Right lobe of liver (tissue), 6 donors: Measurements from ENCODE around the gene TMEM38B. TPM values are rescaled to one million over a fixed set of nuclear protein-coding genes. Genes with fewer than 3 reads are reported as not detected.
"Not testable (repeated sequence)": the region's sequence is repeated elsewhere in the genome, so short reads cannot be mapped to it uniquely, and the experiment has no call there.

Source experiments
- ATAC-seq, 4 donors: fragments of 200-7000 bp; cut with Tn5 transposase; one replicate each; pipeline ENCODE4 v1.9.1; 2020; ENCODE audit warnings: mild to moderate bottlenecking in 4 of 4, moderate library complexity in 4 of 4
- DNase-seq, 3 donors: peaks; one replicate each; pipeline ENCODE4 v3.0.0-alpha.2; 2020
- H3K27ac ChIP-seq, 3 donors: fragments of 200-600 bp; one replicate each; pipeline ENCODE4 v1.8.0; 2022
- H3K27me3 ChIP-seq, 2 donors: fragments of 200-600 bp; one replicate each; pipeline ENCODE4 v1.8.0; 2022
- H3K36me3 ChIP-seq, 4 donors: fragments of 200-600 bp; sonication (generic) in 1 of 4; one replicate each; pipeline versions ENCODE4 v1.5.1 to v1.8.0; 2017 to 2022; ENCODE audit warnings: control low read depth in 1 of 4
- H3K4me1 ChIP-seq, 4 donors: fragments of 200-600 bp; sonication (generic) in 1 of 4; one replicate each; pipeline versions ENCODE4 v1.5.1 to v1.8.0; 2017 to 2022; ENCODE audit warnings: control low read depth in 1 of 4
- H3K4me3 ChIP-seq, 3 donors: fragments of 200-600 bp; one replicate each; pipeline ENCODE4 v1.8.0; 2022
- H3K9me3 ChIP-seq, 4 donors: fragments of 200-600 bp; sonication (generic) in 1 of 4; one replicate each; pipeline versions ENCODE4 v1.5.1 to v1.8.0; 2017 to 2022; ENCODE audit warnings: control low read depth in 1 of 4
- POLR2A ChIP-seq: fragments of 450-650 bp; IDR thresholded peaks from one replicate; pipeline ENCODE4 v1.6.1; 2017; ENCODE audit warnings: antibody characterized with exemption, mild to moderate bottlenecking
- WGBS: methylation state at CpG from one replicate; pipeline ENCODE4 v1.1.6; 2018; ENCODE audit warnings: low coverage, low lambda C conversion rate; ENCODE audit not compliant: insufficient coverage; ENCODE audit errors: missing lambda C conversion rate; 5-methylcytosine and 5-hydroxymethylcytosine counted together
- intact Hi-C, 2 donors: fragments of 100-400 bp; cut with DNase I; formaldehyde crosslinking; loops; one replicate each; pipeline versions ENCODE4 v1.11.2 to v1.14.1; 2022
- total RNA-seq, 6 experiments: library from RNA; depleted of rRNA in 2 of 6; stranded (reverse); fragments of >200 nt in 2 of 6; fragmentation: NEBNext Ultra II Directional in 3 of 6; extraction: Animal tissue kit (Norgen Biotek cat#: 25700) in 3 of 6; gene quantifications; one replicate each; pipeline versions ENCODE4 v1.1.0 to v1.2.4, GENCODE V29; 2016 to 2023
- TF ChIP-seq, protein P1 (sequence below), 4 donors: fragments of 200-600 bp in 3 of 4; fragments of 450-650 bp in 1 of 4; IDR thresholded peaks; one replicate each; pipeline versions ENCODE4 v1.5.1 to v1.8.0; 2016 to 2022; ENCODE audit warnings: antibody characterized with exemption in 4 of 4, mild to moderate bottlenecking in 2 of 4
- donor health status: DM: no; HTN: yes; CAD: no.
- donor health status: DM: no; HTN: no; CAD: no.
- donor health status: DM: no; HTN: no; CAD: no.
- donor health status: DM: no; HTN: yes; CAD: no.
- donor health status: DM: no; HTN: yes; CAD: no.

TMEM38B gene
- total RNA-seq, 6 experiments from 2014 or later, result 9.5 to 16.9 (median 11.9) TPM

- Histone ChIP-seq H3K4me3 (no peak overlapping the region), H3K27ac (no peak overlapping the region), H3K9me3 (peaks cover 0 to 5% (median 0%) of the 10 kb centered on the region in 4 donors), H3K36me3 (peaks cover 0 to 3% (median 0%) of the 10 kb centered on the region in 4 donors), H3K27me3 (no peaks in the 10 kb centered on the region), H3K4me1 (no peaks in the 10 kb centered on the region)
- intact Hi-C loops, result no loop called here
- DNase-seq (no peak), ATAC-seq (no peak)
- TF ChIP-seq, protein P1, sequence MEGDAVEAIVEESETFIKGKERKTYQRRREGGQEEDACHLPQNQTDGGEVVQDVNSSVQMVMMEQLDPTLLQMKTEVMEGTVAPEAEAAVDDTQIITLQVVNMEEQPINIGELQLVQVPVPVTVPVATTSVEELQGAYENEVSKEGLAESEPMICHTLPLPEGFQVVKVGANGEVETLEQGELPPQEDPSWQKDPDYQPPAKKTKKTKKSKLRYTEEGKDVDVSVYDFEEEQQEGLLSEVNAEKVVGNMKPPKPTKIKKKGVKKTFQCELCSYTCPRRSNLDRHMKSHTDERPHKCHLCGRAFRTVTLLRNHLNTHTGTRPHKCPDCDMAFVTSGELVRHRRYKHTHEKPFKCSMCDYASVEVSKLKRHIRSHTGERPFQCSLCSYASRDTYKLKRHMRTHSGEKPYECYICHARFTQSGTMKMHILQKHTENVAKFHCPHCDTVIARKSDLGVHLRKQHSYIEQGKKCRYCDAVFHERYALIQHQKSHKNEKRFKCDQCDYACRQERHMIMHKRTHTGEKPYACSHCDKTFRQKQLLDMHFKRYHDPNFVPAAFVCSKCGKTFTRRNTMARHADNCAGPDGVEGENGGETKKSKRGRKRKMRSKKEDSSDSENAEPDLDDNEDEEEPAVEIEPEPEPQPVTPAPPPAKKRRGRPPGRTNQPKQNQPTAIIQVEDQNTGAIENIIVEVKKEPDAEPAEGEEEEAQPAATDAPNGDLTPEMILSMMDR (IDR thresholded peaks at IDR 0.05), result no peak
- TF ChIP-seq POLR2A, result no peak
- 100% methylated on average over 1 of the region's 4 CpGs for WGBS
Observed at GRCh38 chr9:105751761-105752160, 57.4 kb downstream of the TMEM38B start.

GRCh38 chr9:105757496-105758251, 63.3 kb downstream of the TMEM38B start:
- Histone ChIP-seq H3K9me3 (peaks cover 0 to 5% (median 0%) of the 10 kb centered on the region in 4 donors), H3K4me3 (no peak overlapping the region), H3K36me3 (no peaks in the 10 kb centered on the region), H3K27me3 (no peaks in the 10 kb centered on the region), H3K27ac (no peak overlapping the region), H3K4me1 (no peaks in the 10 kb centered on the region)
- intact Hi-C loops, result no loop called here
- WGBS, result 85% methylated on average over 7 of the region's 12 CpGs
- ATAC-seq (no peak), DNase-seq (no peak)
- TF ChIP-seq POLR2A, result no peak
- TF ChIP-seq, protein P1 (IDR thresholded peaks at IDR 0.05), result no peak

DNA sequence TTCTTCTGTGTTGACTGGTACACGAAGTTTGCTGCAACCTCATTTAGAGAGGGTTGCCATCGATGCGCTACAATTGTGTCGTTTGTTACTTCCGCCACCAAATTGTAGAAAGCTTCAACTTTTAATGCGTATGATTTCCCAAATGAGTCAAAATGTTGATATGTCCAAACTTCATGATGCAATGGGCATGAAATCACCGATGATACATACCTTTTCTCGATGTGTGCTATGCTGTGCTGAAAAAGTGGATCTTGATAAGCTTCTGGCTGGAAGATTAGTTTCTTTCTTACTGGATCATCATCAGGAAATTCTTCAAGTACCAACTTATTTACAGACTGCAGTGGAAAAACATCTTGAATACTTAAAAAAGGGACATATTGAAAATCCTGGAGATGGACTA, 65.7 kb downstream of the TMEM38B start:
- no peaks in the 10 kb centered on the region for H3K36me3 ChIP-seq
- no peaks in the 10 kb centered on the region for H3K27me3 ChIP-seq
- DNase-seq (no peak), ATAC-seq (no peak)
- TF ChIP-seq POLR2A, result no peak
- TF ChIP-seq, protein P1 (IDR thresholded peaks at IDR 0.05), result no peak
- no peak overlapping the region for H3K4me3 ChIP-seq
- H3K9me3 ChIP-seq, result no peaks in the 10 kb centered on the region
- no peaks in the 10 kb centered on the region for H3K4me1 ChIP-seq
- WGBS, result 93% methylated on average over 8 of the region's 8 CpGs
- intact Hi-C loops, result no loop called here
- H3K27ac ChIP-seq, result no peak overlapping the region

GRCh38 chr9:105782561-105783494, 88.5 kb downstream of the TMEM38B start:
- ATAC-seq, intact Hi-C loops, H3K27me3 ChIP-seq, DNase-seq, H3K27ac ChIP-seq, H3K4me1 ChIP-seq, H3K36me3 ChIP-seq, H3K4me3 ChIP-seq, H3K9me3 ChIP-seq: not testable (repeated sequence)
- 95% methylated on average over 12 of the region's 27 CpGs for WGBS

DNA sequence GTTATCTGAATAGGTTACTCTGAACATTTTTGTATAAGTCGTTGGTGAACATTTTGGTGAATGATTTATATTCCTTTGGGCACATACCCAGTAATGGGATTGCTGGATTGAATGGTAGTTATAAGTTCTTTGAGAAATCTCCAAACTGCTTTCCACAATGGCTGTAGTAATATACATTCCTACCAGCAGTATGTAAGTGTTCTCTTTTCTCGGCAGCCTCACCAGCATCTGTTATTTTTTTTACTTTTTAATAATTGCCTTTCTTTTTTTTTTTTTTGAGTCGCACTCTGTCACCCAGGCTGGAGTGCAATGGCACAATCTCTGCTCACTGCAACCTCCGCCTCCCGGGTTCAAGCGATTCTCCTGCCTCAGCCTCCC, 89.1 kb downstream of the TMEM38B start:
- H3K4me3 ChIP-seq, H3K27me3 ChIP-seq, ATAC-seq, H3K4me1 ChIP-seq, H3K9me3 ChIP-seq, H3K36me3 ChIP-seq, DNase-seq, intact Hi-C loops, H3K27ac ChIP-seq: not testable (repeated sequence)
- 98% methylated on average over 3 of the region's 6 CpGs for WGBS

DNA sequence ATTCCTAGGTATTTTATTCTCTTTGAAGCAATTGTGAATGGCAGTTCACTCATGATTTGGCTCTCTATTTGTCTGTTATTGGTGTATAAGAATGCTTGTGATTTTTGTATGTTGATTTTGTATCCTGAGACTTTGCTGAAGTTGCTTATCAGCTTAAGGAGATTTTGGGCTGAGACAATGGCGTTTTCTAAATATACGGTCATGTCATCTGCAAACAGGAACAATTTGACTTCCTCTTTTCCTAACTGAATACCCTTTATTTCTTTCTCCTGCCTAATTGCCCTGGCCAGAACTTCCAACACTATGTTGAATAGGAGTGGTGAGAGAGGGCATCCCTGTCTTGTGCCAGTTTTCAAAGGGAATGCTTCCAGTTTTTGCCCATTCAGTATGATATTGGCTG, 92.5 kb downstream of the TMEM38B start:
- intact Hi-C loops, DNase-seq, H3K4me1 ChIP-seq, ATAC-seq, H3K36me3 ChIP-seq, H3K27me3 ChIP-seq, H3K4me3 ChIP-seq, H3K9me3 ChIP-seq, H3K27ac ChIP-seq: not testable (repeated sequence)
- 50% methylated on average over 2 of the region's 2 CpGs for WGBS
